ENCODE measurements around the gene CEP164. TPM values are rescaled to one million over a fixed set of nuclear protein-coding genes. Genes with fewer than 3 reads are reported as not detected.

Gene CEP164
- polyA plus RNA-seq, 1 of the 3 experiments (the other 2 are of a cell fraction), result 27.7 TPM

- H3F3A ChIP-seq (replicated peaks; ENCODE audit: insufficient read depth), result no peaks in the 10 kb centered on the region
- POLR2A ChIA-PET, result no interaction called here
- TF ChIP-seq FOXJ3 (CRISPR knock-in tag; IDR thresholded peaks at IDR 0.05) (no peak), SIN3A (IDR thresholded peaks at IDR 0.05; ENCODE audit: borderline replicate concordance, low read depth, low read length) (no peak), NFIC (IDR thresholded peaks at IDR 0.05; ENCODE audit: borderline replicate concordance) (no peak), USF2 (IDR thresholded peaks at IDR 0.05; ENCODE audit: borderline replicate concordance, low read depth, low read length) (no peak), USF1 (IDR thresholded peaks at IDR 0.05; ENCODE audit: borderline replicate concordance, low read depth) (no peak), FOSL2 (IDR thresholded peaks at IDR 0.05; ENCODE audit: borderline replicate concordance, low read depth) (no peak), MAX (IDR thresholded peaks at IDR 0.05; ENCODE audit: low read depth) (no peak)
- 87% methylated on average over 6 of the region's 6 CpGs for WGBS (ENCODE audit: low lambda C conversion rate)
- DNase-seq, result no peak
- H4K20me1 ChIP-seq (ENCODE audit: insufficient read depth), result no peaks in the 10 kb centered on the region
- no peaks in the 10 kb centered on the region for H3K9me2 ChIP-seq
- no peak overlapping the region for H3K4me2 ChIP-seq
- no peaks in the 10 kb centered on the region for H3K79me2 ChIP-seq (ENCODE audit: insufficient read depth)
- no peak overlapping the region for H3K9ac ChIP-seq
- no peaks in the 10 kb centered on the region for H3K4me1 ChIP-seq (ENCODE audit: control insufficient read depth in 1 of 2, insufficient read depth in 2 of 2, low read depth in 1 of 2, low read length in 1 of 2)
- no peaks in the 10 kb centered on the region for H3K27me3 ChIP-seq (ENCODE audit: insufficient read depth)
- no peak overlapping the region for H3K27ac ChIP-seq (ENCODE audit: low read depth in 2 of 2, low read length in 1 of 2)
- peaks cover 41 to 68% of the 10 kb centered on the region in 2 experiments for H3K36me3 ChIP-seq (replicated peaks in 1 of 2; ENCODE audit: control insufficient read depth in 1 of 2, insufficient read depth in 2 of 2, low read length in 1 of 2)
- H3K4me3 ChIP-seq (ENCODE audit: low read depth in 2 of 2, low read length in 1 of 2), result no peak overlapping the region
- CTCF ChIA-PET, result interaction anchor here (1.0 to 2.9 kb wide), 3 partner anchors 11 to 77 kb away, joined by 3 to 10 read pairs (median 5); no protein-coding TSS in a partner anchor
- no peaks in the 10 kb centered on the region for H3K9me3 ChIP-seq
- H2AFZ ChIP-seq (ENCODE audit: low read depth), result no peak overlapping the region
Observed at GRCh38 chr11:117366248-117366647, 38.6 kb downstream of the CEP164 start.

- H3K36me3 ChIP-seq (replicated peaks in 1 of 2; ENCODE audit: control insufficient read depth in 1 of 2, insufficient read depth in 2 of 2, low read length in 1 of 2), result peaks cover 42 to 66% of the 10 kb centered on the region in 2 experiments
- no peak for DNase-seq
- ChIA-PET CTCF (interaction anchor here (1.0 to 2.9 kb wide), 3 partner anchors 11 to 77 kb away, joined by 3 to 10 read pairs (median 5); no protein-coding TSS in a partner anchor), POLR2A (no interaction called here)
- no peaks in the 10 kb centered on the region for H3K27me3 ChIP-seq (ENCODE audit: insufficient read depth)
- no peaks in the 10 kb centered on the region for H3K79me2 ChIP-seq (ENCODE audit: insufficient read depth)
- H3K4me2 ChIP-seq, result no peak overlapping the region
- no peaks in the 10 kb centered on the region for H3K4me1 ChIP-seq (ENCODE audit: control insufficient read depth in 1 of 2, insufficient read depth in 2 of 2, low read depth in 1 of 2, low read length in 1 of 2)
- H3K9me2 ChIP-seq, result no peaks in the 10 kb centered on the region
- 86% methylated on average over 2 of the region's 2 CpGs for WGBS (ENCODE audit: low lambda C conversion rate)
- H4K20me1 ChIP-seq (ENCODE audit: insufficient read depth), result no peaks in the 10 kb centered on the region
- no peak overlapping the region for H2AFZ ChIP-seq (ENCODE audit: low read depth)
- H3K27ac ChIP-seq (ENCODE audit: low read depth in 2 of 2, low read length in 1 of 2), result no peak overlapping the region
- TF ChIP-seq RFX5 (IDR thresholded peaks at IDR 0.05; ENCODE audit: low read length) (no peak), FOSL2 (IDR thresholded peaks at IDR 0.05; ENCODE audit: borderline replicate concordance, low read depth) (no peak), POLR2AphosphoS5 (IDR thresholded peaks at IDR 0.05; ENCODE audit: low read depth, low read length) (no peak), GABPA (IDR thresholded peaks at IDR 0.05; ENCODE audit: low read depth) (no peak), USF2 (IDR thresholded peaks at IDR 0.05; ENCODE audit: borderline replicate concordance, low read depth, low read length) (no peak)
- H3F3A ChIP-seq (replicated peaks; ENCODE audit: insufficient read depth), result no peaks in the 10 kb centered on the region
- no peak overlapping the region for H3K9ac ChIP-seq
- H3K4me3 ChIP-seq (ENCODE audit: low read depth in 2 of 2, low read length in 1 of 2), result no peak overlapping the region
- no peaks in the 10 kb centered on the region for H3K9me3 ChIP-seq
Observed at GRCh38 chr11:117366875-117367274, 39.2 kb downstream of the CEP164 start.
